ENCODE measurements around the gene LGALS9.

DNA sequence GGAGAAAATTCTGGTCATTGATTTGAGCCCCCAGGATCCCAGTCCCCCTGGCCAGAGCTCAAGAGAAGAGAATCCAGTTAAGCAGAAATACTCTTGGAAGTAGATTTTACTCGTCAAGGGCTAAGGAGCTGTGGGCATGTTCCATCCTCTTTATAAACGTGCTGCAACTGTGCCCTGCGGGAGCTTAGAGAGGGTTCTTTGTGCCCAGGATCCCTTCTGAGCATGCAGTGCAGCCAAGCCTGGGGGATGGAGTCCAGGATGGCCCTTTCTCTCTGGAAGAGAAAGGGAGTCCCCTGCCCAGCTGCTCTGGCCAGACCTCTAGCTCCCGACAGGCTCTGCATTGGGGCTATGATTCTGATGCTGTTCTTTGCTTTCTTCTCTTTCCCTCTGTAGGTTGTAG is 9.5 kb upstream of the LGALS9 start:
- TF ChIP-seq POLR2AphosphoS5 (IDR thresholded peaks at IDR 0.05; ENCODE audit: borderline replicate concordance, low read depth, low read length) (no peak), FOXP2 (optimal IDR thresholded peaks at IDR 0.05; ENCODE audit: control extremely low read depth, extremely low read length, insufficient read depth) (no peak)

Measured in SK-N-MC (cell line).